ENCODE measurements around the gene TMEM54. TPM values are rescaled to one million over a fixed set of nuclear protein-coding genes. Genes with fewer than 3 reads are reported as not detected.

The TMEM54 gene
- total and polyA plus RNA-seq, 9 of the 15 experiments (the other 6 are each of a cell fraction or from before 2014, with no cell fraction given), result 1.00 to 16.2 (median 8.2) TPM

- Histone ChIP-seq H4K20me1 (replicated peaks; ENCODE audit: control insufficient read depth, insufficient read depth, low read length) (peaks cover 5% of the 10 kb centered on the region; the same call in 1 of the 2 replicates), H3K27me3 (ENCODE audit: control insufficient read depth in 2 of 2, insufficient read depth in 2 of 2, low read length in 2 of 2) (peaks cover 13 to 32% of the 10 kb centered on the region in 2 experiments), H3K4me1 (replicated peaks in 1 of 2; ENCODE audit: control insufficient read depth in 2 of 2, insufficient read depth in 2 of 2, low read length in 2 of 2) (peaks cover 6 to 15% of the 10 kb centered on the region in 2 experiments), H3K36me3 (ENCODE audit: control insufficient read depth, insufficient read depth, low read length) (no peaks in the 10 kb centered on the region), H3K9me3 (replicated peaks; ENCODE audit: control insufficient read depth, insufficient read depth, low read depth, low read length) (no peaks in the 10 kb centered on the region), H3K9me1 (ENCODE audit: control insufficient read depth, insufficient read depth, low read length) (no peaks in the 10 kb centered on the region), H2AFZ (ENCODE audit: low read depth, low read length) (no peak overlapping the region), H3K79me2 (ENCODE audit: control insufficient read depth, insufficient read depth, low read length) (no peaks in the 10 kb centered on the region), H3K4me3 (no peak overlapping the region), H3K4me2 (ENCODE audit: insufficient read depth, low read length) (no peak overlapping the region), H3K9ac (ENCODE audit: insufficient read depth in 1 of 2, low read depth in 2 of 2, low read length in 2 of 2) (no peak overlapping the region), H3K27ac (ENCODE audit: extremely low read depth, low read depth, low read length) (no peak overlapping the region)
- intact Hi-C loops (cut with micrococcal nuclease) (no loop called here), in situ Hi-C loops (cut with MboI) (no loop called here)
- WGBS (ENCODE audit: insufficient coverage, low coverage, missing lambda C conversion rate), result 16% methylated on average over 3 of the region's 3 CpGs
- ChIA-PET POLR2A (interaction anchor here (0.7 to 1.2 kb wide), 4 partner anchors 8 to 84 kb away, joined by 3 to 5 read pairs (median 3); no protein-coding TSS in a partner anchor), CTCF (ENCODE audit: low intra/inter-chr PET ratio) (interaction anchor here (0.7 kb wide), 1 partner anchor 186 kb away, joined by 5 read pairs; no protein-coding TSS in a partner anchor)
- ATAC-seq (peak; percentile 19; the same call in 1 of the 3 replicates), DNase-seq (ENCODE audit: extremely low read depth in 1 of 4, low spot score in 3 of 4) (no peak), FAIRE-seq (no peak)
- BruUV-seq (replicated peaks), result no TSS peak
- no peak for TF ChIP-seq ZNF586 (CRISPR knock-in tag; conservative IDR thresholded peaks at IDR 0.05)
- no peak for TF ChIP-seq ESRRA (IDR thresholded peaks at IDR 0.05; ENCODE audit: borderline replicate concordance, low read depth)
- TF ChIP-seq RBM25 (IDR thresholded peaks at IDR 0.05; ENCODE audit: low read depth, low read length, severe bottlenecking), result peak; percentile 70
- no peak for TF ChIP-seq SLC30A9 (CRISPR knock-in tag; IDR thresholded peaks at IDR 0.05)
- no peak for TF ChIP-seq TAF1 (IDR thresholded peaks at IDR 0.05; ENCODE audit: control insufficient read depth, extremely low read depth, insufficient read depth, low read length, severe bottlenecking)
- TF ChIP-seq KDM4B (IDR thresholded peaks at IDR 0.05; ENCODE audit: borderline replicate concordance in 2 of 2, low read depth in 1 of 2), result no peak
- TF ChIP-seq SMAD4 (CRISPR knock-in tag; conservative IDR thresholded peaks at IDR 0.05), result no peak
- no peak for TF ChIP-seq FOXK2 (conservative IDR thresholded peaks at IDR 0.05 in 1 of 2, IDR thresholded peaks at IDR 0.05 in 1 of 2; ENCODE audit: low read depth in 2 of 2)
- 0 out of 2 replicates have a peak, but pooled peaks have one; percentile 9 for TF ChIP-seq TCF3 (CRISPR knock-in tag; IDR thresholded peaks at IDR 0.05)
- TF ChIP-seq BCOR (IDR thresholded peaks at IDR 0.05), result peak; percentile 44; the same call in 1 of the 2 replicates
- TF ChIP-seq CHD4 (IDR thresholded peaks at IDR 0.05; ENCODE audit: insufficient read depth, insufficient replicate concordance, low read depth, low read length, poor library complexity, severe bottlenecking), result peak; percentile 41
- no peak for TF ChIP-seq NFIC (IDR thresholded peaks at IDR 0.05)
- TF ChIP-seq ADNP (tag; IDR thresholded peaks at IDR 0.05), result peak; percentile 70
- TF ChIP-seq NBN (IDR thresholded peaks at IDR 0.05; ENCODE audit: low read depth), result no peak
- no peak for TF ChIP-seq ZMIZ1 (IDR thresholded peaks at IDR 0.05; ENCODE audit: low read depth in 2 of 2, low read length in 2 of 2)
- TF ChIP-seq HMGN3 (IDR thresholded peaks at IDR 0.05; ENCODE audit: borderline replicate concordance, extremely low read depth, insufficient read length, low read depth, low read length), result no peak
- TF ChIP-seq HDAC6 (IDR thresholded peaks at IDR 0.05; ENCODE audit: low read depth, low read length), result no peak
Observed at GRCh38 chr1:32903991-32904785, 3.0 kb upstream of the TMEM54 start.

Data from K562 (cell line).